Measurements from ENCODE around the gene FBH1. TPM values are rescaled to one million over a fixed set of nuclear protein-coding genes. Genes with fewer than 3 reads are reported as not detected.

FBH1 gene
- total and polyA plus RNA-seq, 2 experiments from 2014 or later = 62.5 to 90.8 TPM

DNA sequence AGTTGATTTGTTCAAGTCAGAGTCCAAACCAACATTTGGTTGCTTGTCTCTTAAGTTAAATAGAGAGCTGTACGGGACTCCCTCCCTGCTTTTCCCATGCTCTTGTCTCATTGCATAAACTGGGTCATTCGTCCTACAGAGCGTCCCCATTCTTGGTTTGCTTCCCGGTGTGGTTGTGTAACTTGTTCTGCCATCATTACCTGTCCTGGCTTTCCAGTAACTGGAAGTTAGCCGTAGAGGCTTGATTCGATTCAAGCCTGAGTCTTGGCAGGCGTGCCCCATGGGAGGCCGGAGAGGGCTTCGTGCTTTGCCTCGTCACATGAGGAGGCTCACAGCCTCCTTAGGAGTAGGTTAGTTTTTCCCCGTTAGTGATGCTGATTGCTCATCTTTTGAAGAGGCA, 40.2 kb downstream of the FBH1 start:
- Histone ChIP-seq H3K27me3 (ENCODE audit: insufficient read depth) (no peaks in the 10 kb centered on the region), H3K27ac (ENCODE audit: low read depth) (no peak overlapping the region), H4K20me1 (replicated peaks; ENCODE audit: insufficient read depth) (peaks cover 6% of the 10 kb centered on the region; the same call in 1 of the 2 replicates), H3F3A (replicated peaks; ENCODE audit: low read depth) (no peaks in the 10 kb centered on the region), H3K4me3 (no peak overlapping the region), H3K4me1 (ENCODE audit: insufficient read depth) (no peaks in the 10 kb centered on the region), H2AFZ (no peak overlapping the region), H3K79me2 (replicated peaks; ENCODE audit: insufficient read depth) (no peaks in the 10 kb centered on the region), H3K36me3 (ENCODE audit: insufficient read depth) (peaks cover 56% of the 10 kb centered on the region), H3K9me2 (ENCODE audit: insufficient read depth) (no peaks in the 10 kb centered on the region), H3K4me2 (no peak overlapping the region)
- no peaks in the 10 kb centered on the region for H3K27me3 Mint-ChIP-seq (ENCODE audit: insufficient read depth, low read depth, poor library complexity)
- H3K36me3 Mint-ChIP-seq (ENCODE audit: low read depth) = peaks cover 70% of the 10 kb centered on the region
- no peak overlapping the region for H3K27ac Mint-ChIP-seq
- TF ChIP-seq NANOG (IDR thresholded peaks at IDR 0.05; ENCODE audit: borderline replicate concordance) (no peak), POLR2AphosphoS5 (IDR thresholded peaks at IDR 0.05; ENCODE audit: low read depth) (no peak), JUNB (IDR thresholded peaks at IDR 0.05; ENCODE audit: unreplicated experiment) (no peak)
- TF ChIP-seq, protein P1, sequence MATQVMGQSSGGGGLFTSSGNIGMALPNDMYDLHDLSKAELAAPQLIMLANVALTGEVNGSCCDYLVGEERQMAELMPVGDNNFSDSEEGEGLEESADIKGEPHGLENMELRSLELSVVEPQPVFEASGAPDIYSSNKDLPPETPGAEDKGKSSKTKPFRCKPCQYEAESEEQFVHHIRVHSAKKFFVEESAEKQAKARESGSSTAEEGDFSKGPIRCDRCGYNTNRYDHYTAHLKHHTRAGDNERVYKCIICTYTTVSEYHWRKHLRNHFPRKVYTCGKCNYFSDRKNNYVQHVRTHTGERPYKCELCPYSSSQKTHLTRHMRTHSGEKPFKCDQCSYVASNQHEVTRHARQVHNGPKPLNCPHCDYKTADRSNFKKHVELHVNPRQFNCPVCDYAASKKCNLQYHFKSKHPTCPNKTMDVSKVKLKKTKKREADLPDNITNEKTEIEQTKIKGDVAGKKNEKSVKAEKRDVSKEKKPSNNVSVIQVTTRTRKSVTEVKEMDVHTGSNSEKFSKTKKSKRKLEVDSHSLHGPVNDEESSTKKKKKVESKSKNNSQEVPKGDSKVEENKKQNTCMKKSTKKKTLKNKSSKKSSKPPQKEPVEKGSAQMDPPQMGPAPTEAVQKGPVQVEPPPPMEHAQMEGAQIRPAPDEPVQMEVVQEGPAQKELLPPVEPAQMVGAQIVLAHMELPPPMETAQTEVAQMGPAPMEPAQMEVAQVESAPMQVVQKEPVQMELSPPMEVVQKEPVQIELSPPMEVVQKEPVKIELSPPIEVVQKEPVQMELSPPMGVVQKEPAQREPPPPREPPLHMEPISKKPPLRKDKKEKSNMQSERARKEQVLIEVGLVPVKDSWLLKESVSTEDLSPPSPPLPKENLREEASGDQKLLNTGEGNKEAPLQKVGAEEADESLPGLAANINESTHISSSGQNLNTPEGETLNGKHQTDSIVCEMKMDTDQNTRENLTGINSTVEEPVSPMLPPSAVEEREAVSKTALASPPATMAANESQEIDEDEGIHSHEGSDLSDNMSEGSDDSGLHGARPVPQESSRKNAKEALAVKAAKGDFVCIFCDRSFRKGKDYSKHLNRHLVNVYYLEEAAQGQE (IDR thresholded peaks at IDR 0.05; ENCODE audit: unreplicated experiment) = no peak
- TF ChIP-seq, protein P2, sequence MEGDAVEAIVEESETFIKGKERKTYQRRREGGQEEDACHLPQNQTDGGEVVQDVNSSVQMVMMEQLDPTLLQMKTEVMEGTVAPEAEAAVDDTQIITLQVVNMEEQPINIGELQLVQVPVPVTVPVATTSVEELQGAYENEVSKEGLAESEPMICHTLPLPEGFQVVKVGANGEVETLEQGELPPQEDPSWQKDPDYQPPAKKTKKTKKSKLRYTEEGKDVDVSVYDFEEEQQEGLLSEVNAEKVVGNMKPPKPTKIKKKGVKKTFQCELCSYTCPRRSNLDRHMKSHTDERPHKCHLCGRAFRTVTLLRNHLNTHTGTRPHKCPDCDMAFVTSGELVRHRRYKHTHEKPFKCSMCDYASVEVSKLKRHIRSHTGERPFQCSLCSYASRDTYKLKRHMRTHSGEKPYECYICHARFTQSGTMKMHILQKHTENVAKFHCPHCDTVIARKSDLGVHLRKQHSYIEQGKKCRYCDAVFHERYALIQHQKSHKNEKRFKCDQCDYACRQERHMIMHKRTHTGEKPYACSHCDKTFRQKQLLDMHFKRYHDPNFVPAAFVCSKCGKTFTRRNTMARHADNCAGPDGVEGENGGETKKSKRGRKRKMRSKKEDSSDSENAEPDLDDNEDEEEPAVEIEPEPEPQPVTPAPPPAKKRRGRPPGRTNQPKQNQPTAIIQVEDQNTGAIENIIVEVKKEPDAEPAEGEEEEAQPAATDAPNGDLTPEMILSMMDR (conservative IDR thresholded peaks at IDR 0.05; ENCODE audit: low read depth in 2 of 2) = no peak
- DNase-seq (ENCODE audit: low spot score) (no peak), ATAC-seq (no peak)
- H3K4me1 Mint-ChIP-seq = no peaks in the 10 kb centered on the region
- H3K4me3 Mint-ChIP-seq = no peak overlapping the region
- no peaks in the 10 kb centered on the region for H3K9me3 Mint-ChIP-seq

DNA sequence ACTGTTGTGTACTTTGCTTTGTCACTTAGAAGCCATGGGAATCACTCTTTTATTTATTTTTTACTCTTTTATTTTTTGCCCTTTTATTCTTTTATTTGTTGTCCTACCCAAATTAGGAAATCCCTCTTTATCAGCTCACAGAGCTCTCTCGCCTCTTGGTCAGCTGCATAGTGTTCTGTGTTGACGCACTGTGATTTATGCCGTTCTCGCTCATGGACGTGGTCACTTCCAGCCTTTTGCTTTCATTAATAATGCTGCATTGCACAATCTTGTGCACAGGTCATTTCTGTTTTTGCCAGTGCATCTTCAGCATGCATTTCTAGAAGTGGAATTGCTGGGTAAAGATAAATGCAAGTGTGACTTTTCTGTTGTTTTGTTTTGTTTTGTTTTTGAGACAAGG, 42.3 kb downstream of the FBH1 start:
- H3K27ac Mint-ChIP-seq = no peak overlapping the region
- no peak for ATAC-seq
- peaks cover 49% of the 10 kb centered on the region for H3K36me3 ChIP-seq (ENCODE audit: insufficient read depth)

More for the DNA sequence above, 42.3 kb downstream of the FBH1 start:
- Mint-ChIP-seq H3K27me3 (ENCODE audit: insufficient read depth, low read depth, poor library complexity) (peaks cover 2% of the 10 kb centered on the region), H3K4me3 (no peak overlapping the region), H3K9me3 (no peaks in the 10 kb centered on the region), H3K4me1 (no peaks in the 10 kb centered on the region), H3K36me3 (ENCODE audit: low read depth) (peaks cover 70% of the 10 kb centered on the region)
- no peaks in the 10 kb centered on the region for H3K27me3 ChIP-seq (ENCODE audit: insufficient read depth)
- no peaks in the 10 kb centered on the region for H3K9me2 ChIP-seq (ENCODE audit: insufficient read depth)
- H3K27ac ChIP-seq (ENCODE audit: low read depth) = no peak overlapping the region
- H3K4me1 ChIP-seq (ENCODE audit: insufficient read depth) = no peaks in the 10 kb centered on the region
- no peaks in the 10 kb centered on the region for H3K79me2 ChIP-seq (replicated peaks; ENCODE audit: insufficient read depth)
- no peaks in the 10 kb centered on the region for H3F3A ChIP-seq (replicated peaks; ENCODE audit: low read depth)
- DNase-seq (ENCODE audit: low spot score) = no peak
- no peak for TF ChIP-seq NANOG (IDR thresholded peaks at IDR 0.05; ENCODE audit: borderline replicate concordance)
- TF ChIP-seq EZH2 (IDR thresholded peaks at IDR 0.05; ENCODE audit: low read depth, unreplicated experiment) = no peak
- TF ChIP-seq EZH2phosphoT487 (IDR thresholded peaks at IDR 0.05; ENCODE audit: unreplicated experiment) = no peak
- H4K20me1 ChIP-seq (replicated peaks; ENCODE audit: insufficient read depth) = peaks cover 8% of the 10 kb centered on the region; the same call in 1 of the 2 replicates
- H2AFZ ChIP-seq = no peak overlapping the region
- no peak overlapping the region for H3K4me3 ChIP-seq
- H3K4me2 ChIP-seq = no peak overlapping the region
